Left forelimb (tissue), 1 donor: ENCODE measurements around the gene SALL2.

ENCODE experiments used
- DNase-seq: peaks from one replicate; pipeline ENCODE4 v3.0.0-alpha.2; 2018; ENCODE audit warnings: low spot score

SALL2 gene

GRCh38 chr14:21494902-21495762 lies 31.0 kb downstream of the SALL2 start:
- no peak for DNase-seq

DNA sequence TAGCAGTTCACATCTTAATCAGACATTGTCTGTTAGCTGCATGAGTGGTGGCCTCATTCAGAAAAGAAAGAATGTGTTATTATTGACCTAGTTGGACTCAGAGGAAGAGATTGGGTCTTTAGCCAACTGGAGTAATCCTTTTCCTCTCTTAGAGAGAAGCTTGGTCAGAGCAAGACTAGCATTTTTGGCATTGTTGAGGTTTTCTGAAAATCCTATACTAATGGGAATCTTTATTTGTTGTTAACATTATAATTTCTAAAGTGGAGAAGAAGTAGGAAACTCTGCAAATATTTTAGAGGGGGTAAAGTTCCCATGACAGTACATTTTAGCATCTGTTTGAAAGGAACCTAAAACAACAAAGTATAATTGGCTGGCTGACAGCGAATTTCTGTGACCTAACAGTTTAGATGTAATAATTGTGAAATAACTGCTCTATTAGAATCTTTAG lies 39.5 kb downstream of the SALL2 start:
- DNase-seq, result no peak

DNA sequence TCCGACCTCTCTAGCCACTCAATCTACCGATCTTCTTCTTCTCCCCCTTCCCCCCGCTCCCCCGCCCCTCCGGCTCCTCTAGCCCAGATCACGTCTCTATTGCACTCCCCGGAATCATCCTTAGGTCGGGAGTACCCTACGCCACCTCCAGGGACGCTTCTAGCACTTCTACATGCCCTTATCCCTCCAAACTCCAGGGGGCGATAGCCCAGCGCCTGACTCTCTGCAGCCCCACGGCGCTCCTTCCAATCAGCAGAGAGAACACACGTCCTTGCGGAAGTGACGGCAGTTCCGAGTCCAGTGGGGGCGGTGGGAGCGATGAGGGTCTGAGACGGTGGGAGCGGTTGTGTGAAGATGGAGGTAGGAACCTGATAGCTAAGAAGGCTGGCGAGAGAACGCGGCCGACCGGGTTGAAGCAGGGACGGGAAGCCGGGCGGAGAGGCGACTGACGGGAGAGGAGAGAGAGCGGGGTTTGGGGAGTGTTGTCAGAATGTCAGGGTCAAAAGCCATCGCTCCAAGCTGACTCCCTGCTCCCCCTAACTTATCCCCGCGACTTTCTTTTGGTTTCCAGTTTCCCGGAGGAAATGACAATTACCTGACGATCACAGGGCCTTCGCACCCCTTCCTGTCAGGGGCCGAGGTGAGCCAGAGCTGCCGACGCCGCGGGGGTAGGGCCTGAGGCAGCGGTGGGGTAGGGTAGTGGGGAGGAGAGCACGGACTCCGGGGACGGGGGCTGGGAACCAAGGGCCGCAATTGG lies 49.0 kb downstream of the SALL2 start, which contains the start of the genes RAB2B and TOX4:
Gene RAB2B, minus strand, starts transcription at position 35 of the 757 bp plus-strand sequence. CDS start 87 bp downstream, outside the sequence.
Gene TOX4, plus strand, starts transcription at position 271 of the 757 bp plus-strand sequence. Its CDS starts 84 bp downstream, at position 355.
- peak; percentile 98 for DNase-seq

DNA sequence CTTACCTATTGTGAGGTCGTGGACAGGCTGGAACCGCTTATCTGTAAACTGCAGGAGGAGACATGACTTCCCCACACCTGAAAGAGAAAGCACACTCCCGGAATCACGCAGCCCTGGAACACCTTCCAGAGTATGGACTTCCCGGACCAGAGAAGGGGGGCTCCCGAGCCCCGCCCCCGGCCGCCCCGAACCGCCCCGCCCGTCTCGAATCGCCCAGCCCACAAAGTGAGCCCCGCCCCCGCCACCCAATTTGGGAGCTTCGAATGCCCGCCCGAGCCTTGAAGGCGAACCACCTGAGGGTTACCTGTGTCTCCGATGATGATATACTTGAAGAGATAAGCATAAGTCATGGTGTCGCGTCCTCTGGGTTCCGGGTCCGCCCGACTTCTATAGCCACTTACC lies 49.6 kb downstream of the SALL2 start:
- no peak for DNase-seq

DNA sequence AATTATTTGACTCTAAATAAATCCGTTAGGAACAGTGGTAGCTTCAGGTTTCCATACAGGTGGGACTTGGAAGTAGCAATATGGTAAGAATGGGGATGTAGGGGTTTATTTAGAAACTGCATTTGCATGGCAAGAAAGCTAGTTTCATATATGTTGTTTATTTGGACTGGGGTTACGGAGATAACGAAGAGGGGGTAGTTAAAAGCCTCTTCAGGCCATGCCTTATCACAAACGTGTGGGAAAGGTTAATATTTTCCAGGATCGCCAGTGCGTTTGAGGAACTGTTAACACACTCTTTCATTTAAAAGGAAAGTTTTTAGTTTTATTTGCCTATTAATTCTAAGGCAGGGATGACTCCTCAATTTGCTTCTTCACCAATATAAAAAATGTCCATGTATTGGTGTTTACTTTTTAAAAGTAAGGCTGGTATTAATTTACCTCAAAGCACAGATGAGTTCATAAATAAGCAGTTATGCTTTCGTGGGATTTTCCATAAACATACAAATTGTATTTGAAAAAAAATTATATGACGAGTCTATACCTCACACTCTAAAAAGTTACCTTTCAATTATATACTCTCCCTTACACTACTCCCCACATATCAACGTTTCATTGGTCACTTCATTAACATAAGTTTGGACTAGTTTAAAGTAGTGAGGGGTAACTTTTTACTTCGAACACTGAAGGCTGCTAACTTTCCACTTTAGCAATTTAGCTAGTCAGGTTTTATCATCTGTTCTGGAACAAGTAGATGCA lies 50.2 kb downstream of the SALL2 start:
- DNase-seq, result no peak
